HG02571 (cell line): Measurements from ENCODE around the gene TAC3.

Experiments used
- ATAC-seq: cut with Tn5 transposase; IDR thresholded peaks from one replicate; pipeline ENCODE4 v1.9.1; 2021; ENCODE audit warnings: mild to moderate bottlenecking, moderate library complexity; ENCODE audit not compliant: unreplicated experiment

Gene TAC3

GRCh38 chr12:57006809-57007475, 9.4 kb downstream of the TAC3 start:
- no peak for ATAC-seq

GRCh38 chr12:57005980-57006808, 10.1 kb downstream of the TAC3 start, which contains the start of gene ZBTB39:
TSS of gene ZBTB39 (minus strand) at chr12:57006546. CDS start at chr12:57004917, 1,629 bp downstream.
- ATAC-seq = peak; percentile 68

DNA sequence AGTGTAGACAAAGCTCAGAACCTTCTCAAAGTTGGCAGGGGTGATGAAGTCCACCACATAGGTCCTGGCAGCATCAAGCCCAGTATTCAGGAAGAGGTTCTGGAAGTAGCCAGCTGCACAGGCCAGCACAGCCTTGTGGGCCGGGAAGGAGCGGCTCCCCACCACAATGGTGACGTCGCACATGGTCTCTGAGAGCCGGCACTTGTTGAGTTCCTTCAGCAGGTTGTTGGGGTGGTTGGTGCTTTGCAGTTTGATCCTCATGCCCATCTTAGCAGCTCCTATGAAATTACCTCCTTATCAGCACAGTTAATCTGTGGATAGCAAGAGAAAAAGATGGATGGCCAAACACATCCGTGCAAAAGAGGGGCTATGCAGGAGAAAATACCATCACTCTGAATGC, 11.7 kb downstream of the TAC3 start:
- ATAC-seq = no peak

DNA sequence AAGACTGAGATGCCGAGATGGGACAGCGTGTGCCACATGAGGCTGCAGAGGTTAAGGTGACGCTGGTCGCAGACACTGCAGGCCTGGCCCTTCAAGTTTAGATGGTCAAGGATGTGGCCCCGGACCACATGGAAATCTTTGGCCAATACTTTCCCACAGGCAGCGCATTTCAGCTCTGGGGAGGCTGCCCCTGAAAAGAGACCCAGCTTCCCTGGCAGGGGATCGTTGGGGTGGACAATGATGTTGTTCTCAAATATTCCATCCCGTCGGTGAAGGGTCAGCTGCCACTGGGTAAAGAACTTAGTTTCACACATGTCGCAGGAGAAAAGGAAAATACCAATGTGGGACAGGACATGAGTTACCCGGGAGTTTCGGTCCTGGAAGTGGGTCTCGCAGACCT, 12.9 kb downstream of the TAC3 start:
- ATAC-seq = no peak

DNA sequence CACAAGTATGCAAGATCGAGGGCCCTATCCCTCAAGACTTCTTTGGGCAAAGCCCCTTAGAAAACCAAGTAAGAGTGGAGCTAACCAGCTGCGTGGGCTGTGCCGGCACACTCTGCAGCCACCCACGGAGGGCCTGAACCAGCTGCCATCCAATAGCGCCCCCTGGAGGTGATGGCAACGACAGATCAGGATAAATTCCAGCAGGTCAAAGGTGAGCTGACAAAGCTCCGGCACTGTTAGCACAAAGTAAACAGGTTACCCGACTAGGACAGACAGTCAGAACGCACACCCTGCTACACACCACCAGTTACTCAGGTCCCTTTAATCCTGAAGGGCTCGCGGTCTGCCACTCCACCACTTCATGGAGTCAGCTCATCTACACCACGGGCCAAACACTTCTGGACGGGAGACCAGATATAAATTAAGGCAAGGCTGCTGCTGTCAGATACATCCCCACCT, 14.9 kb downstream of the TAC3 start:
- ATAC-seq = no peak

- no peak for ATAC-seq
Observed at GRCh38 chr12:57000393-57000792, 15.9 kb downstream of the TAC3 start.

DNA sequence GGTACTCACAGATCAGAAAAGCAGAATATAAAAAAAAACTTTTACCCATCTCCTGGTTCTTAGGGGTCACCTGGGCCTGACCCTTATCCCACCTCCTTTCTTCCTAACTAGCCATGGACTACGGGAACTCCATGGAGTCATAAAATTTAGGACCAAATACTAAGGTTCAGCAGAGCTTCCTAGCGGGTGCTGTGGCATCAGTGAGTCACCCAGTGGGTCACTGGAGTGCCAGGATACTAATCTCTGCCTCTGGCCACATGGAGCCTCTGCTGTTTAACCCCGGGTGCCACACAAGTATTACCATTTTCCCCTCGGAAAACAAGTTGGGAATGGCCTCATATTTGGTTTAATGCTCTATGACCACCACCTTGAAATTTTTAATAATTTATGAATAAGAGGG, 16.9 kb downstream of the TAC3 start:
- no peak for ATAC-seq

DNA sequence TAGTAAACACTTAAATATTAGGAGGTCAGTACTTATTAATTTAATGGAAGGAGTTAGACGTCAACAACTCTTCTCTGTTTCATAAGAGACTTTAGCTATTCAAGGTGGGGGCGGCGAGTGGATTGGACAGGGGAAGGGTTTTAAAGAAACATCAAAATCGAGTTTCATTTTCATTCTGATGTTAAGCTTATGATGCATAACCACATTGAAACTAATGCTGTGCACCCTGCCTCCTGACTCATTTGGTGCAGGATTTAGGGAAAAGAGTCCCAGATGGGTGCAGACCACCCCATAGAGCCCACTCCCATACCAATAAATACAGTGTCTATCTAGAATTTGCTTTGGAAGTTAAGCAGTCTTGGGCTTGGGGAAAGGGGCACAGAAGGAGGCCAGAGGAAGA, 17.3 kb downstream of the TAC3 start:
- ATAC-seq = peak; percentile 81

GRCh38 chr12:56998316-56998715, 18.0 kb downstream of the TAC3 start:
- ATAC-seq = no peak

DNA sequence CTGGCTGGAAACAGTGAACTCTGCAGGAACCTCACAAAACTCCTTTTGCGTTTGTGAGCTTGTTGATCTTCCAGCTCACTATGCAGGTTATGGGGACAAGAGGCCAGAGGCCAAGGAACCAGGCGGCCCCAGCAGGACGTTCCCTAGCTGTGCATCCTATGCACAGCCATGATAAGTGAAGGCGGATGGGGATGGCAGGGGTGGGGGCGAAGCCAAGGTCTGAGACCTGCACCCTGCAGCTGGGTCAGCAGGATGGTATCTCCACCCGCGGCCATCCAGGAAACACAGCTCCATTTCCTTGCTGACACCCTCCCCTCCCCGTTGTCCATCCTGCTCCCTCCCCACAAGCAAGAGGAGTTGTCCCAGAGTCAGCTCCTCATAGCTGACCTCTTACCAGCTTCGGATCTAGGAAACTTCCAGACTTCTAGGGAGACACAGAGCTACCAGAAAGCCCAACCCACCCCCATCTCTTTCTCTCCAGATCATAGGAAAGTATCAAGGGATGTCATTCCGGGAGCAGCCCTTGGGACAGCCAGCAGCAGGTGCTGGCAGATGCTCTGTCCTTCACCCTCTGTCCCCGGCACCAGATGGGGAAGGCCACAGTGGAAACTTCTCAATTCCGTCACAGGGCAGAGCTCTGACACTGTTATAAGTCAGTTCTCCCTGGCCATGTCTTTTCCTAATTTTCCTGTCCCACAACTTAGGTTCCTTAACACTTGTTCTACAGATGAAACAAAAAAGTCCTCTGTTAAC, 19.4 kb downstream of the TAC3 start:
- no peak for ATAC-seq

DNA sequence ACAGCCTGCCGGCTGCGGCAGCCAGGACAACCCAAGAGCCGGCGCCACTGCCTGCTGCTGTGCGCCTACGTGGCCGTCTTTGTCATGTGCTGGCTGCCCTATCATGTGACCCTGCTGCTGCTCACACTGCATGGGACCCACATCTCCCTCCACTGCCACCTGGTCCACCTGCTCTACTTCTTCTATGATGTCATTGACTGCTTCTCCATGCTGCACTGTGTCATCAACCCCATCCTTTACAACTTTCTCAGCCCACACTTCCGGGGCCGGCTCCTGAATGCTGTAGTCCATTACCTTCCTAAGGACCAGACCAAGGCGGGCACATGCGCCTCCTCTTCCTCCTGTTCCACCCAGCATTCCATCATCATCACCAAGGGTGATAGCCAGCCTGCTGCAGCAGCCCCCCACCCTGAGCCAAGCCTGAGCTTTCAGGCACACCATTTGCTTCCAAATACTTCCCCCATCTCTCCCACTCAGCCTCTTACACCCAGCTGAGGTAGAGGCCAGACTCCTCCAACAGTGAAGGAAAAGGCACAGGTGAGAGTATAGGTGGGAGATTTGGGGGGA, 20.3 kb downstream of the TAC3 start:
- no peak for ATAC-seq

- ATAC-seq = no peak
Observed at GRCh38 chr12:56995201-56995929, 21.0 kb downstream of the TAC3 start.

DNA sequence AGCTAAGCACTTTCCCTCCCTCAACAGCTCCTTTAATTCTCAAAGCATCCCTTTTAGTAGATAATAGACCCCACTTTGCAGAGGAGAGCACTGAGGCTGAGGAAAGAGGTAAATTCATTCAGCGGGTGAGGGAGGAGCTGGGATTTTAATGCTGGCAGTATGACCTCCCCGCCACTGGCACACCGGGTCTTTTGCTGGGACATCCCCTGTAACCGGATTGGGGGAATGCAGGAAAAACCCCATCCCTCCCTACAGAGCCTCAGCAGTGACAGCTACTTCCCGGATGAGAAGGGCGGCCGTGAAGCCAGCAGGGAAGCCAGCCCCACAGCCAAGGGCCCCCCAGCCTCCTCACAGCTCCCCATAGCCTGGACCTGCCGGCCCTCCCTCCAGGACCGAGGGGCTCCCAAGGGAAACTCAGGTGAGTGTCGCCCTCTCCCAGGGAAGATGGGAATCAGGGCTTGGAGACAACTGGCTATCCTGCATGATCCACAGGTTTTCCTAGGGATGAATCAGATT, 22.0 kb downstream of the TAC3 start:
- no peak for ATAC-seq

- ATAC-seq = no peak
Observed at GRCh38 chr12:56993346-56993745, 23.0 kb downstream of the TAC3 start.

DNA sequence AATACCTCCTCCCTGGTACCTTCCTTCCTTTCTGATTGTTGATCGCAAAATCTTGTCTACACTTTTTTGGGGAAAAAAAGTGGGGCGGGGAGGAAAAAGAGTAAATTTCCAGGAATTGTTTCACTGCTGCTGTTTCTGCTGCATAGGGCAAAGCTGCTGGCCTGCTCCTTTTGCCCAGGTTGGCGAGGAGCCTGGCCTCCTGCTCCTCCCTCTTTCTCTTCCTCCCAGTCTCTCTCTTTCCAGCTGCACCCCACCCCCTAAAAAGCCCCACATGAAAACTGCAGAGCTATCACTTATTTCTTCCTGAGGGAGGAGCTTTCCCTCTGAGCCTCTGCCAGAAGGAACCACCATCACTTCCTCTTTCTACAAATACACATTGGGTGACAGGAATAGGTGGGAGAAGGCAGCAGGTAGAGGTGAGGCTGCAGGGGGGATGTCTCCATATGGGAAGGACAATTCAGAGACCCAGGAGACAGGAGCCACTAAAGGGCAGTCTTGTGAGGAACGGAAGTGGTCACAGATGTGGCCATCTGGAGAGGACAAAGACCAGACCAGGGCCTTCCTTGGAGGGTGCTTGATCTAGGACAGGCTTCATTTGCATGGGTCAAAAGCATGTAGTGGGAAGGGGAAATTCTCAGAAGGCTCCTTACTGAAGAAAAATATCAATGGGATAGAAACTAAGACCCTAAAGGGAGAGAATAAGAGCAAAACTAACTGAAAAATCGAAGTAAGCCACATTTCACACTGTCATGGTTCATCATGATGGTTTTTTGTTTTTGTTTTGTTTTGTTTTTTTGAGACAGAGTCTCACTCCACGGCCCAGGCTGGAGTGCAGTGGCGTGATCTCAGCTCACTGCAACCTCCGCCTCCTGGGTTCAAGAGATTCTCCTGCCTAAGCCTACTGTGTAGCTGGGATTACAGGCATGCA, 24.7 kb downstream of the TAC3 start:
- ATAC-seq = no peak

DNA sequence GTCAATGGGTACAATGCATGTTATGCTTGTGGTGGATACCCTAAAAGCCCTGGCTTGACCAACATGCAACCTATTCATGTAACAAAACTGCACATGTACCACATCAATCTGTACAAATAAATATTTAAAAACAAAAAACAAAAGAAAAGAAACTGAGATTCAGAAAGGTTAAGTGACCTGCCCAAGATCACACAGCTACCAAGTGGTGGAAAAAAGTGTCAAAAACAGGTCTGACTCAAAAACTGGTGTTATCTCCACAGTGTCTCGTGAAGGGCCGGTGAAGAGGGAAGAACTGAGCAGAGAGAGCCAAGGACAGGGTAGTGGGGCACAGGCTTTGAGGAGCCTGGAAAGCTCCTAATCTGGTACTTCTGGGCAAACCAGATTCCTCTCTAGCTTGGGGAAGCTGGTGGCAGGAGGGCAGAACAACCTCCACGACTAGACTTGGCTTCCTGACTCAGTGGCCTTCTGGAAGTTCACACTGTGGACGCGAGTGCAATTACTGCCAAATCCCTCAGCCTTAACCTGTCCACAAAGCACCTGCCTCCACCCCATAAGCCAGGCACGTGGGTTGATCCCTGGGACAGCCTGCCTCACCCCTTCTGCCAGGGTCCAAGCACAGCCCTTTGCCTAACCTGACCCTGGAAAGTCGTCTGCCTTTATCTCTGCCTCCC, 25.5 kb downstream of the TAC3 start:
- ATAC-seq = no peak

- no peak for ATAC-seq
Observed at GRCh38 chr12:56989861-56990610, 26.3 kb downstream of the TAC3 start.

GRCh38 chr12:56988207-56988739, 28.1 kb downstream of the TAC3 start:
- no peak for ATAC-seq
